ENCODE measurements around the gene ATP10A. TPM values are rescaled to one million over a fixed set of nuclear protein-coding genes. Genes with fewer than 3 reads are reported as not detected.

The ATP10A gene
- total and polyA plus RNA-seq, 9 of the 15 experiments (the other 6 are each of a cell fraction or from before 2014, with no cell fraction given) = 0.09 TPM; not detected in 8

DNA sequence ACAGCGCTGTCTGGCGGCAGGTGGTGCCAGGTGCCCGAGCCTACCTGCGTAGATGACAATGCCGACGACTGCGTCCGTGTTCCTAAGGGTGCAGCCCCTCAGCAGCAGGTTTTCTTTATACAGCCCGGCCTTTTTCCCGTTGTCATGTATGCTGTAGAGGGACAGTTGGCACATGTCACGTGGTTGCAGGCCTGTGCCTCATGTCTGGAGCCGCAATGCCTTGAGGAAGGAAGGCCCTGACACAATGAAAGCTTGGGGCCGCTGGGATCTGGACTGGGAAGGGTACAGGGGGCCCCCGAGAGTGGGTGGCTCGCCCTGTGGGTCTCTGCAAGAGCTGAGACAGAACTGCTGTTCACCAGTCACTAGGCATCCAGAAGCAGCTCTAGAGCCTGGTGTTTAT, 136.0 kb downstream of the ATP10A start:
- no peaks in the 10 kb centered on the region for H3K4me1 ChIP-seq (replicated peaks in 1 of 2; ENCODE audit: control insufficient read depth in 2 of 2, insufficient read depth in 2 of 2, low read length in 2 of 2)
- no peak for FAIRE-seq
- no peak overlapping the region for H3K27ac ChIP-seq (ENCODE audit: extremely low read depth, low read depth, low read length)
- H3K9me1 ChIP-seq (ENCODE audit: control insufficient read depth, insufficient read depth, low read length) = no peaks in the 10 kb centered on the region
- no peaks in the 10 kb centered on the region for H3K36me3 ChIP-seq (ENCODE audit: control insufficient read depth, insufficient read depth, low read length)
- in situ Hi-C loops (cut with MboI) = no loop called here
- H4K20me1 ChIP-seq (replicated peaks; ENCODE audit: control insufficient read depth, insufficient read depth, low read length) = no peaks in the 10 kb centered on the region
- no TSS peak for BruUV-seq (replicated peaks)
- ATAC-seq = no peak
- H3K27me3 ChIP-seq (ENCODE audit: control insufficient read depth in 2 of 2, insufficient read depth in 2 of 2, low read length in 2 of 2) = peaks cover 4 to 22% of the 10 kb centered on the region in 2 experiments; a peak in 4 of 5 replicates
- intact Hi-C loops (cut with micrococcal nuclease) = no loop called here
- H3K9ac ChIP-seq (ENCODE audit: insufficient read depth in 1 of 2, low read depth in 2 of 2, low read length in 2 of 2) = no peak overlapping the region
- no peak overlapping the region for H3K4me3 ChIP-seq
- no peak overlapping the region for H2AFZ ChIP-seq (ENCODE audit: low read depth, low read length)
- TF ChIP-seq USF2 (CRISPR knock-in tag; IDR thresholded peaks at IDR 0.05) (0 out of 2 replicates have a peak, but pooled peaks have one; percentile 18), LCOR (CRISPR knock-in tag; IDR thresholded peaks at IDR 0.05) (no peak)
- 11% methylated on average over 11 of the region's 15 CpGs for WGBS (ENCODE audit: insufficient coverage, low coverage, missing lambda C conversion rate)
- CTCF ChIA-PET (ENCODE audit: low intra/inter-chr PET ratio) = no interaction called here
- POLR2A ChIA-PET = interaction anchor here (0.6 kb wide), 1 partner anchor 176 kb away, joined by 3 read pairs; no protein-coding TSS in a partner anchor
- no peak for DNase-seq (ENCODE audit: extremely low read depth in 1 of 4, low spot score in 3 of 4)
- no peak overlapping the region for H3K4me2 ChIP-seq (ENCODE audit: insufficient read depth, low read length)
- no peaks in the 10 kb centered on the region for H3K9me3 ChIP-seq (replicated peaks; ENCODE audit: control insufficient read depth, insufficient read depth, low read depth, low read length)
- no peaks in the 10 kb centered on the region for H3K79me2 ChIP-seq (ENCODE audit: control insufficient read depth, insufficient read depth, low read length)

- in situ Hi-C loops (cut with MboI) = no loop called here
- Histone ChIP-seq H3K4me2 (ENCODE audit: insufficient read depth, low read length) (no peak overlapping the region), H4K20me1 (replicated peaks; ENCODE audit: control insufficient read depth, insufficient read depth, low read length) (no peaks in the 10 kb centered on the region), H3K9me1 (ENCODE audit: control insufficient read depth, insufficient read depth, low read length) (no peaks in the 10 kb centered on the region), H3K79me2 (ENCODE audit: control insufficient read depth, insufficient read depth, low read length) (no peaks in the 10 kb centered on the region), H3K4me1 (replicated peaks in 1 of 2; ENCODE audit: control insufficient read depth in 2 of 2, insufficient read depth in 2 of 2, low read length in 2 of 2) (no peaks in the 10 kb centered on the region), H3K9ac (ENCODE audit: insufficient read depth in 1 of 2, low read depth in 2 of 2, low read length in 2 of 2) (no peak overlapping the region), H3K27ac (ENCODE audit: extremely low read depth, low read depth, low read length) (no peak overlapping the region), H2AFZ (ENCODE audit: low read depth, low read length) (no peak overlapping the region), H3K27me3 (ENCODE audit: control insufficient read depth in 2 of 2, insufficient read depth in 2 of 2, low read length in 2 of 2) (peaks cover 4 to 22% of the 10 kb centered on the region in 2 experiments; a peak in 4 of 5 replicates), H3K4me3 (no peak overlapping the region), H3K36me3 (ENCODE audit: control insufficient read depth, insufficient read depth, low read length) (no peaks in the 10 kb centered on the region), H3K9me3 (replicated peaks; ENCODE audit: control insufficient read depth, insufficient read depth, low read depth, low read length) (no peaks in the 10 kb centered on the region)
- ChIA-PET POLR2A (no interaction called here), CTCF (ENCODE audit: low intra/inter-chr PET ratio) (no interaction called here)
- BruUV-seq (replicated peaks) = no TSS peak
- FAIRE-seq (no peak), DNase-seq (ENCODE audit: extremely low read depth in 1 of 4, low spot score in 3 of 4) (no peak), ATAC-seq (no peak)
- 0% methylated on average over 12 of the region's 14 CpGs for WGBS (ENCODE audit: insufficient coverage, low coverage, missing lambda C conversion rate)
- TF ChIP-seq, protein P1, sequence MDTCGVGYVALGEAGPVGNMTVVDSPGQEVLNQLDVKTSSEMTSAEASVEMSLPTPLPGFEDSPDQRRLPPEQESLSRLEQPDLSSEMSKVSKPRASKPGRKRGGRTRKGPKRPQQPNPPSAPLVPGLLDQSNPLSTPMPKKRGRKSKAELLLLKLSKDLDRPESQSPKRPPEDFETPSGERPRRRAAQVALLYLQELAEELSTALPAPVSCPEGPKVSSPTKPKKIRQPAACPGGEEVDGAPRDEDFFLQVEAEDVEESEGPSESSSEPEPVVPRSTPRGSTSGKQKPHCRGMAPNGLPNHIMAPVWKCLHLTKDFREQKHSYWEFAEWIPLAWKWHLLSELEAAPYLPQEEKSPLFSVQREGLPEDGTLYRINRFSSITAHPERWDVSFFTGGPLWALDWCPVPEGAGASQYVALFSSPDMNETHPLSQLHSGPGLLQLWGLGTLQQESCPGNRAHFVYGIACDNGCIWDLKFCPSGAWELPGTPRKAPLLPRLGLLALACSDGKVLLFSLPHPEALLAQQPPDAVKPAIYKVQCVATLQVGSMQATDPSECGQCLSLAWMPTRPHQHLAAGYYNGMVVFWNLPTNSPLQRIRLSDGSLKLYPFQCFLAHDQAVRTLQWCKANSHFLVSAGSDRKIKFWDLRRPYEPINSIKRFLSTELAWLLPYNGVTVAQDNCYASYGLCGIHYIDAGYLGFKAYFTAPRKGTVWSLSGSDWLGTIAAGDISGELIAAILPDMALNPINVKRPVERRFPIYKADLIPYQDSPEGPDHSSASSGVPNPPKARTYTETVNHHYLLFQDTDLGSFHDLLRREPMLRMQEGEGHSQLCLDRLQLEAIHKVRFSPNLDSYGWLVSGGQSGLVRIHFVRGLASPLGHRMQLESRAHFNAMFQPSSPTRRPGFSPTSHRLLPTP (IDR thresholded peaks at IDR 0.05; ENCODE audit: borderline replicate concordance, extremely low read depth, insufficient read length) = no peak
- intact Hi-C loops (cut with micrococcal nuclease) = no loop called here
Measured at GRCh38 chr15:25725758-25726157, 137.4 kb downstream of the ATP10A start.
